CD14-positive monocyte (primary cell): ENCODE measurements around the gene ETS1. TPM values are rescaled to one million over a fixed set of nuclear protein-coding genes. Genes with fewer than 3 reads are reported as not detected.
A peak's percentile ranks its signal among the peaks of the same experiment; 100 is the strongest.

Experiments
- DNase-seq, 3 donors: peaks; one replicate each; pipeline ENCODE4 v3.0.0-alpha.2; 2011 to 2022
- H2AFZ ChIP-seq: 2 replicates; pipeline ENCODE4 v1.6.0; 2012; ENCODE audit warnings: mild to moderate bottlenecking, low read depth, low read length, inconsistent platforms; ENCODE audit not compliant: insufficient read depth, poor library complexity, severe bottlenecking
- H3K27ac ChIP-seq, 2 donors: 1 replicate in 1 of 2; 2 replicates in 1 of 2; pipeline ENCODE4 v1.5.1; 2012 to 2013; ENCODE audit warnings: low read length in 2 of 2, control low read depth in 1 of 2, inconsistent platforms in 1 of 2, low read depth in 1 of 2, mild to moderate bottlenecking in 1 of 2
- H3K27me3 ChIP-seq, 2 donors: one replicate each; pipeline versions ENCODE4 v1.6.0 to v1.6.1; 2011 to 2013; ENCODE audit warnings: low read length in 2 of 2; ENCODE audit not compliant: control insufficient read depth in 2 of 2, insufficient read depth in 2 of 2
- H3K36me3 ChIP-seq, 2 donors: replicated peaks in 1 of 2; 1 replicate in 1 of 2; 2 replicates in 1 of 2; pipeline versions ENCODE4 v1.5.1 to v1.6.1; 2012 to 2013; ENCODE audit warnings: low read length in 2 of 2, control low read depth in 1 of 2, inconsistent platforms in 1 of 2, mild to moderate bottlenecking in 1 of 2; ENCODE audit not compliant: insufficient read depth in 2 of 2, control insufficient read depth in 1 of 2
- H3K4me1 ChIP-seq, 2 donors: 1 replicate in 1 of 2; 2 replicates in 1 of 2; pipeline versions ENCODE4 v1.5.1 to v1.6.1; 2012 to 2013; ENCODE audit warnings: low read length in 2 of 2, control low read depth in 1 of 2, inconsistent platforms in 1 of 2, mild to moderate bottlenecking in 1 of 2, moderate library complexity in 1 of 2; ENCODE audit not compliant: insufficient read depth in 2 of 2, control insufficient read depth in 1 of 2
- H3K4me2 ChIP-seq: replicated peaks from 2 replicates; pipeline ENCODE3; 2012; ENCODE audit warnings: low read length, moderate library complexity, mild to moderate bottlenecking; ENCODE audit not compliant: poor library complexity, severe bottlenecking; ENCODE audit errors: extremely low read depth
- H3K4me3 ChIP-seq, 3 experiments: fragments of 200-600 bp in 1 of 3; sonication (generic) in 1 of 3; replicated peaks in 1 of 3; 1 replicate in 2 of 3; 2 replicates in 1 of 3; pipeline ENCODE4 v1.5.1; 2011 to 2013; ENCODE audit warnings: low read length in 3 of 3, mild to moderate bottlenecking in 3 of 3, control low read depth in 2 of 3, low read depth in 2 of 3, inconsistent platforms in 1 of 3, moderate library complexity in 1 of 3
- H3K79me2 ChIP-seq: 2 replicates; pipeline ENCODE4 v1.6.0; 2012; ENCODE audit warnings: mild to moderate bottlenecking, control low read depth, inconsistent platforms, low read length, moderate library complexity; ENCODE audit not compliant: insufficient read depth
- H3K9ac ChIP-seq: 2 replicates; pipeline ENCODE4 v1.6.0; 2017; ENCODE audit warnings: low read length, mild to moderate bottlenecking; ENCODE audit not compliant: insufficient read depth, poor library complexity, severe bottlenecking
- H3K9me3 ChIP-seq, 2 donors: replicated peaks in 1 of 2; 1 replicate in 1 of 2; 2 replicates in 1 of 2; pipeline versions ENCODE4 v1.5.1 to v1.6.1; 2012 to 2013; ENCODE audit warnings: low read length in 2 of 2, control low read depth in 1 of 2; ENCODE audit not compliant: control insufficient read depth in 1 of 2, insufficient read depth in 1 of 2
- H4K20me1 ChIP-seq: 2 replicates; pipeline ENCODE4 v1.6.0; 2012; ENCODE audit warnings: mild to moderate bottlenecking, low read length, control low read depth, moderate library complexity; ENCODE audit not compliant: insufficient read depth
- H3K27ac Mint-ChIP-seq, 7 donors: one replicate each; pipeline ENCODE4 v1.8.0; 2020; ENCODE audit warnings: mild to moderate bottlenecking in 7 of 7, mixed read lengths in 7 of 7, moderate library complexity in 6 of 7, inconsistent platforms in 2 of 7
- H3K27me3 Mint-ChIP-seq, 3 donors: one replicate each; pipeline ENCODE4 v1.8.0; 2021 to 2022; ENCODE audit warnings: low read depth in 3 of 3, mild to moderate bottlenecking in 3 of 3, mixed read lengths in 3 of 3, moderate library complexity in 3 of 3, inconsistent platforms in 1 of 3
- H3K36me3 Mint-ChIP-seq, 2 donors: one replicate each; pipeline ENCODE4 v1.8.0; 2020; ENCODE audit warnings: mixed read lengths in 2 of 2, inconsistent platforms in 1 of 2, mild to moderate bottlenecking in 1 of 2
- H3K4me1 Mint-ChIP-seq: one replicate; pipeline ENCODE4 v1.8.0; 2020; ENCODE audit warnings: mild to moderate bottlenecking, mixed read lengths
- H3K4me3 Mint-ChIP-seq, 2 donors: one replicate each; pipeline ENCODE4 v1.8.0; 2020; ENCODE audit warnings: mild to moderate bottlenecking in 2 of 2, mixed read lengths in 2 of 2, moderate library complexity in 1 of 2
- H3K9me3 Mint-ChIP-seq, 7 donors: one replicate each; pipeline ENCODE4 v1.8.0; 2020 to 2022; ENCODE audit warnings: mixed read lengths in 7 of 7, mild to moderate bottlenecking in 6 of 7, moderate library complexity in 6 of 7, inconsistent platforms in 2 of 7
- WGBS: methylation state at CpG from one replicate; pipeline ENCODE4 v1.1.5; 2013; ENCODE audit warnings: missing lambda C conversion rate; ENCODE audit not compliant: insufficient coverage; 5-methylcytosine and 5-hydroxymethylcytosine counted together
- intact Hi-C, 2 donors: fragments of 100-400 bp; cut with micrococcal nuclease; formaldehyde crosslinking; loops; one replicate each; pipeline versions ENCODE4 v1.15.0 to v1.15.1; 2023
- polyA plus RNA-seq, 3 donors: library from polyadenylated mRNA; depleted of rRNA in 1 of 3; unstranded in 2 of 3; stranded (reverse) in 1 of 3; fragments of 300-500 nt in 2 of 3; fragments of >200 nt in 1 of 3; fragmentation: Illumina TruSeq in 2 of 3; gene quantifications; 1 replicate in 2 of 3; 2 replicates in 1 of 3; pipeline ENCODE4 v1.2.3, GENCODE V29; 2012 to 2021
- TF ChIP-seq, protein P1 (sequence below): fragments of 200-600 bp; IDR thresholded peaks from one replicate; pipeline ENCODE4 v1.8.0; 2022; ENCODE audit warnings: antibody characterized with exemption, mild to moderate bottlenecking

The ETS1 gene
- polyA plus RNA-seq, 3 donors: 0.67 to 1.6 (median 1.6) TPM

DNA sequence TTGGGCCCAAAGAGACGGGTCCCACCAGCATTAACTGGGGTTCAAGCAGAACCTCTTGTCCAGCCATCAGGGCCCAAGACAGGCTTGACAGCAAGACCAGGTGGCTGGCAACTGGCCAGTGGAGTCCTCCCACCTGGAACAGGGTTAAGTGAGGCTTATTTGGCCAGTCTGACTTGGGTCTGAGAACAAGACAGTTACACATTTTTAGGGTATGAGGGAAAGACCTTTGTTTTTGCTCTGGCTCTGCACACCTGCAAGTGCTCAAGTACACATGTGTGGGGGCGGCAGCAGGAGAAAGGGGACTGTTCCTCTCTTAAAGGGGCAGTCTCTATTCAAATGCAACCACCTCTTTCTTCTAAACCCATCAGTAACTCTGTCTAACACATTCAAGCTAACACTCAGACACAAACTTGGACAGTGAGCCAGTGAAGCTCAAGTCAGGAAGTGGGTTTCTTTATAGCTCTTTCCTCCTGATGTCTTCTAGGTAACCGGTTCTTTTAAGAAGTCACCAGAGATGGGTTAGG lies 116.2 kb downstream of the ETS1 start:
- Mint-ChIP-seq H3K27me3 (peaks cover 2 to 4% (median 2%) of the 10 kb centered on the region in 3 donors), H3K36me3 (peaks cover 7 to 34% of the 10 kb centered on the region in 2 donors)
- TF ChIP-seq, protein P1, sequence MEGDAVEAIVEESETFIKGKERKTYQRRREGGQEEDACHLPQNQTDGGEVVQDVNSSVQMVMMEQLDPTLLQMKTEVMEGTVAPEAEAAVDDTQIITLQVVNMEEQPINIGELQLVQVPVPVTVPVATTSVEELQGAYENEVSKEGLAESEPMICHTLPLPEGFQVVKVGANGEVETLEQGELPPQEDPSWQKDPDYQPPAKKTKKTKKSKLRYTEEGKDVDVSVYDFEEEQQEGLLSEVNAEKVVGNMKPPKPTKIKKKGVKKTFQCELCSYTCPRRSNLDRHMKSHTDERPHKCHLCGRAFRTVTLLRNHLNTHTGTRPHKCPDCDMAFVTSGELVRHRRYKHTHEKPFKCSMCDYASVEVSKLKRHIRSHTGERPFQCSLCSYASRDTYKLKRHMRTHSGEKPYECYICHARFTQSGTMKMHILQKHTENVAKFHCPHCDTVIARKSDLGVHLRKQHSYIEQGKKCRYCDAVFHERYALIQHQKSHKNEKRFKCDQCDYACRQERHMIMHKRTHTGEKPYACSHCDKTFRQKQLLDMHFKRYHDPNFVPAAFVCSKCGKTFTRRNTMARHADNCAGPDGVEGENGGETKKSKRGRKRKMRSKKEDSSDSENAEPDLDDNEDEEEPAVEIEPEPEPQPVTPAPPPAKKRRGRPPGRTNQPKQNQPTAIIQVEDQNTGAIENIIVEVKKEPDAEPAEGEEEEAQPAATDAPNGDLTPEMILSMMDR: no peak

DNA sequence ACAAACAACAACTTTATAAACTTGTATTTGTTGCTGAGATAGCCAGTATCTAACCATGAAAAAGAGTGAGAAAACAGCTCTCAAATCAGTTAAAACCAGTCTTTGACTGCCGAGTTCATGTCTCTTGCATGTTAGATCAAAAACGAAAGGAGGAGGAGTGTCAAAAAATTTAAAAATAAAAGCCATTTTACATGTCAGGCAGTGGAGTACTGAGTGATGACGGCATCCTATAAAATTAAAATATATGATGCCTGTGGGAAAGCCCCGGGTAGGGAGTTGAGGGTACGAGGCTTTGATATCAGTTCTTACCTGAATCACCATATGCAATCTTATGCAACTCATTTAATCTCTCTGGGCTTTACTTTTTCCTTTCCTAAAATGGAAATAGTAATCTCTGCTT lies 117.3 kb downstream of the ETS1 start:
- TF ChIP-seq, protein P1: no peak
- Histone ChIP-seq H4K20me1 (no peaks in the 10 kb centered on the region), H3K4me2 (no peak overlapping the region), H3K36me3 (peaks cover 0 to 18% of the 10 kb centered on the region in 2 donors), H3K4me1 (no peaks in the 10 kb centered on the region), H3K27ac (no peak overlapping the region), H3K27me3 (no peaks in the 10 kb centered on the region), H3K9ac (no peak overlapping the region), H3K9me3 (no peaks in the 10 kb centered on the region), H2AFZ (no peak overlapping the region), H3K4me3 (no peak overlapping the region), H3K79me2 (no peaks in the 10 kb centered on the region)
- Mint-ChIP-seq H3K36me3 (peaks cover 9 to 37% of the 10 kb centered on the region in 2 donors), H3K27ac (no peak overlapping the region), H3K4me1 (peaks cover 6% of the 10 kb centered on the region), H3K4me3 (no peak overlapping the region), H3K9me3 (no peaks in the 10 kb centered on the region), H3K27me3 (peaks cover 2 to 4% (median 4%) of the 10 kb centered on the region in 3 donors)
- no peak for DNase-seq
- intact Hi-C loops: no loop called here
- 80% methylated on average over 1 of the region's 5 CpGs for WGBS

More for the DNA sequence above, 116.2 kb downstream of the ETS1 start:
- peak overlapping the region in 1 of 7 donors; percentile 85 for H3K27ac Mint-ChIP-seq
- no peak overlapping the region for H3K27ac ChIP-seq
- 67% methylated on average over 1 of the region's 3 CpGs for WGBS
- H3K4me2 ChIP-seq: no peak overlapping the region
- H3K4me3 Mint-ChIP-seq: peak overlapping the region in 1 of 2 donors; percentile 45
- no peaks in the 10 kb centered on the region for H3K9me3 Mint-ChIP-seq
- H3K4me1 ChIP-seq: no peaks in the 10 kb centered on the region
- H3K9ac ChIP-seq: no peak overlapping the region
- H3K79me2 ChIP-seq: no peaks in the 10 kb centered on the region
- DNase-seq: no peak
- no peak overlapping the region for H3K4me3 ChIP-seq
- H3K9me3 ChIP-seq: no peaks in the 10 kb centered on the region
- intact Hi-C loops: no loop called here
- no peak overlapping the region for H2AFZ ChIP-seq
- peaks cover 6% of the 10 kb centered on the region for H3K4me1 Mint-ChIP-seq
- no peaks in the 10 kb centered on the region for H4K20me1 ChIP-seq
- no peaks in the 10 kb centered on the region for H3K27me3 ChIP-seq
- H3K36me3 ChIP-seq: peaks cover 0 to 21% of the 10 kb centered on the region in 2 donors
